ENCODE measurements around the gene MCUR1. TPM values are rescaled to one million over a fixed set of nuclear protein-coding genes. Genes with fewer than 3 reads are reported as not detected.
A peak's percentile ranks its signal among the peaks of the same experiment; 100 is the strongest.
"Not testable (repeated sequence)": the region's sequence is repeated elsewhere in the genome, so short reads cannot be mapped to it uniquely, and the experiment has no call there.

Gene MCUR1
- polyA plus RNA-seq, 1 donor, result 65.1 TPM

DNA sequence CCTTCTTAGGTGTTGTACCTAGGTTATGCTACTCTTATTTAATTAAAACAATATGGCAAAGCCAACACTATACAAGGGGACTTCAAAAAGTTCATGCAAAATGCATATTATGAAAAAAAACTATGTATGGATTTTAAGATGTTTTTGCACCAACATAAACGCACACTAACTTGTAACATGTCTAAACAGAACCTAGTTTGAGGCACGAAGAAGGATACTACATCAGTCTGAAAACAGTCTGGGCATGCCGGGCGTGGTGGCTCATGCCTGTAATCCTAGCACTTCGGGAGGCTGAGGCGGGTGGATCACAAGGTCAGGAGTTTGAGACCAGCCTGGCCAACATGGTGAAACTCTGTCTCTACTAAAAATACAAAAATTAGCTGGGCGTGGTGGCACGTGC lies 34.2 kb downstream of the MCUR1 start:
- DNase-seq, result not testable (repeated sequence)

DNA sequence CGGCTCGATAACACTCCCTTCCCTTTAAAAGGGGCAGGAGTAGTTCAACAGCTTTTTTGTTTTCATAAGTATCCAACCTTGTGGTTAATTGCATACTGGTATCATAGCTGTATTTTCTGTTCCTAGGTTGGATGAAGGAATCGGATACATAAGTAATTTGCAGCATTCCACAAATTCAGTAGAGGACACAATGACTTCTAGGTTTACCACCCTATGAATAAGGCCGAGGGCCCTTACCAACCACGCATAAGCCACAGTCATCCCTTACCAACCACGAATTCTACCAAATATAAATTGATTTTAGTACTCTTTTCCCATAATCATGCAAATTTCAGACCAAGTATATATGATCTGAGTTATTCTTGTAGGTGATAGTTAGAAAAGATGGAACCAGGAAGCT lies 36.3 kb downstream of the MCUR1 start:
- no peak for DNase-seq

DNA sequence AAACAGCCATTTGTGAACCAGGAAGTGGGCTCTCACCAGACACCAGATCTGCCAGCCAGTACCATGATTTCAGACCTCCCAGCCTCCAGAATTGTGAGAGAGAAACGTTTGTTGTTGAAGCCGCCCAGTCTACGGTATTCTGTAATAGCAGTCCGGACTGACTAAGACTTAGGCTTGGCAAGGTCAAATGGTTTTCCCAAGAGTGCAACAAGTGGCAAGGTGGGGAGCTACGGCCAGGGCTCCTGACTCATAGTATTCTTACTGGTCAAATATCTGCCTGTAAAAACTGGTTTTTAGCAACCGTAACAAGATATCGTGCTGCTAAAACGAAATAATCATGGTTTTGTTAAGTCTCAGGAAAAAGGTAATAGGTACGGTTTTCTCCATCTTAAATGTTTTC lies 37.8 kb downstream of the MCUR1 start:
- DNase-seq, result no peak

DNA sequence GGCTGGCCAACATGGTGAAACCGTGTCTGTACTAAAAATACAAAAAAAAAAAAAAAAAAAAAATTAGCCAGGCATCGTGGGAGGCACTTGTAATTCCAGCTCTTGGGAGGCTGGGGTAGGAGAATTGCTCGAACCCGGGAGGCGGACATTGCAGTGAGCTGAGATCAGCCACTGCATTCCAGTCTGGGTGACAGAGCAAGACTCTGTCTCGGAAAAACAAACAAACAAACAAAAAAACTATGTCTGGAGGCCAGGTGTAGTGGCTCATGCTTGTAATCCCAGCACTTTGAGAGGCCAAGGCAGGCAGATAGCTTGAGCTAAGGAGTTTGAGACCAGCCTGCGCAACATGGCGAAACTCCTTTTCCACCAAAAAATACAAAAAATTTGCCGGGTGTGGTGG lies 38.9 kb downstream of the MCUR1 start:
- DNase-seq, result not testable (repeated sequence)

DNA sequence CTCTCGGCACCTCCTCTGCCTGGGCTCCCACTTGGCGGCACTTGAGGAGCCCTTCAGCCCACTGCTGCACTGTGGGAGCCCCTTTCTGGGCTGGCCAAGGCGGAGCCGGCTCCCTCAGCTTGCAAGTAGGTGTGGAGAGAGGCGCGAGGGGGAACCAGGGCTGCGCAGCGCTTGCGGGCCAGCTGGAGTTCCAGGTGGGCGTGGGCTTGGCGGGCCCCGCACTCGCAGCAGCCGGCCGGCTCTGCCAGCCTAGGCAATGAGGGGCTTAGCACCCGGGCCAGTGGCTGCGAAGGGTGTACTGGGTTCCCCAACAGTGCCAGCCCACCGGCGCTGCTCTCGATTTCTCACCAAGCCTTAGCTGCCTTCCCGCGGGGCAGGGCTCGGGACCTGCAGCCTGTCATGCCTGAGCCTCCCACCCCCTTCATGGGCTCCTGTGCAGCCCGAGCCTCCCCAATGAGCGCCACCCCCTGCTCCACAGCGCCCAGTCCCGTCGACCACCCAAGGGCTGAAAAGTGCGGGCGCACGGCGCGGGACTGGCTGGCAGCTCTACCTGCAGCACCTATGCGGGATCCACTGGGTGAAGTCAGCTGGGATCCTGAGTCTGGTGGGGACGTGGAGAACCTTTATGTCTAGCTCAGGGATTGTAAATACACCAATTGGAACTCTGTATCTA lies 41.9 kb downstream of the MCUR1 start:
- DNase-seq, result not testable (repeated sequence)

DNA sequence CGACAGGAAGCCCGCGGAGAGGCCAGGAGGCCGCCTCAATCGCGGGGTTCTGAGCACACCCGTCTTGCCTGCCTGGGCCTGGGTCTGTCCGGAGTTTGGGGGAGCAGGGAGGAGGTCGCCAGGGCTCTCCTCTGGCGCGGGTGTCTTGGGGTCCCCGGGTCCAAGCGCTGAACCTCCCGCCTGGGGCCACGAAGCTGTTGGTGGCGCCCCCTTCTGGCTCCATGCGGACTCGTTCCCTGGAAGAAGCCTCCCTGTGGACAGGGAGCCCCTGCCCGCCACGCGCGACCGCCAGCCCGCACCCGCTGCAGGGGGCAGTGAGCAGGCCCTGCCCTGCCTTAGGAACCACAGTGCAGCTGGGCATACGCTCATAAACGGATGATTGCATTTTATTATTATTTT lies 44.7 kb downstream of the MCUR1 start:
- no peak for DNase-seq

DNA sequence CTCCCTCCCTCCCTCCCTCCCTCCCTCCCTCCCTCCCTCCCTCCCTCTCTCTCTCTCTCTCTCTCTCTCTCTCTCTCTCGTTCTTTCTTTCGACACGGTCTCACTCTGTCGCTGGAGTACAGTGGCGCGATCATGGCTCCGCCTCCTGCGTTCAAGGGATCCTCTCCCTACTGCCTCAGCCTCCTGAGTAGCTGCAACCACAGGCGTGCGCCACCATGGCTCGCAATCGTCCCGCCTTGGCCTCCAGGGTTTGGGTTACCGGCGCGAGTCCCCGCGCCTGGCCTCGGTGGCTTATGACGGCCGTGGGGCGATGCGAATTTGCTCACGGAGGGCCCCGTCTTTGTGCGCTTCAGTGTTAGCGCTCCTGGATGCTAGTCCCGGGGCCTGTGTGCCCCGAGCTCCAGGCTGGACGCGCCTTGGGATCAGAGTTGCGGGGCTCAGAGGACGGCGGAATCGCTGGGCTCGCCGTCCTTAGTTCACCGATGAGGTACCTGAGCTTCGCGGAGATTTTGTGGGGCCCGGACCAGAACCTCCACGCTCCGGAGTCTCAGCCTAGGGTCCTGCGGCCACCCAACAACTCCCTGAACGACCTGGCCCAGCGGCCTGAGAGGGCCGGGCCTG lies 45.2 kb downstream of the MCUR1 start:
- DNase-seq, result no peak

DNA sequence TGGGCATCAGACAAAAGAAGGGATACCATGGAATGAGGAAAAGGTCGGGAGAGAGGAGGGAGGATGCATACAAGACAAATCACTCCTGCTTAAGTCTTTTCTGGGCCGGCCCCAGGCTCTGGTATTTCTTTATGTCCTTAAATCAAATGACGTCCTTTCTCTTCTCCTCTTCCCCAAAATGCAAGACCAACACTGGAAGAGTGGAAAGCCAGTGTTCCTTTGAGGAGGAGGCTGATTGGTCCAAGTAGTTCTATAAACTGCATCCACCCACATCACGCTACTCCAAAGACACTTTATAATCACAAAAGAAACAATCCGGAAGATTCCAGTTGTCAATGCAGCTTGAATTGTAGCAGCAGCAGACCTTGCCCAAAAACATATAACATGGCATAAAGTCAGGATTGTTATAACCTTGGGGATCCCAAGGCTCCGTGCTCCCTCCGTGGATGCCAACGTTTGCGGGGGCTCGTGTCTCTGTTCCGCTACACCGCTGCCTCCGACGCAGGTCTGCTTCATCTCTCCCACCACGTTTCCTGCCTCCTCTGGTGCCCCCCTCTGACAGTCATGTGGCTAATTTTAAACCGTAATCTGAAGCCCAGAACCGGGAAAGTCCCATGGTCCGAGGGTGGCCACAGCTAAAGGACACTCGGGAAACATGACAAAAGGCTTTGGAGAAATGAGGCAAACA lies 47.1 kb downstream of the MCUR1 start:
- peak; percentile 55 for DNase-seq

DNA sequence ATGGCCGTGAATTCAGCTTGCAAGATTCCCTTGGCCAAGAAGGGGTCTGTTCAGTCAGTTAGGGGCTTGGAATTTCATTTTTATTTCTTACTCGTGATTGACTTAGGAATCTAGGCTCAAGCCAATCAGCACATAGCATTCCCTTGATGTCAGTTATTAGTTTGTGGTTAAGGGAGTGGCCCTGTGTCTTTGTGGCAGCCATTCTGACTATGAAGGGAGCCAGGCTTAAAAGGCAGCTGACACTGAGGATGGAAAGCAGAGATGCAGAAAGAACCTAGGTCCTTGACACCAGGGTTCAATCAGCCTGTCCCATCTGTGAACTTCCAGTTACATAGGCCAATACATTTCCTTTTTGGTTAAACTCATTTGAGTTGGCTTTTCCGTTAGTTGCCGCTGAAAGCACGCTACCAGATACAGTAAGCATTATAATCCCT lies 48.1 kb downstream of the MCUR1 start:
- peak; percentile 10 for DNase-seq

DNA sequence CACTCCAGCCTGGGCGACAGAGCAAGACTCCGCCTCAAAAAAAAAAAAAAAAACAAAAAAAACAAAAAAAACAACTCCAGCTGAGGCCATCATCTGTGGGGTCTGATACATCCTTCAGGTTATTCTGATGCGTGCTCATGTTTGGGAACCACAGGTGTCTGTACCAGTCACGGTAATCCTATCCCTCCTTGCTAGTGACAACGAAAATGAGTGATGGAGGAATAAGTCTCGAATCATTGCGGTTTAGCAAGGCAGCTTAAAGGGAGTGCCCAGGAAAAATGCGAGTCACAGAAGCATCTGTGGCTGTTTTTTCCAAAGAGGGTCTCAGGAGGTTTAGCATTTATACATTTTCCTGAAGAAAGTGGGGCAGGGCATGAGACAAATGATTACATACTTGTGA lies 48.8 kb downstream of the MCUR1 start:
- DNase-seq, result peak; percentile 15

DNA sequence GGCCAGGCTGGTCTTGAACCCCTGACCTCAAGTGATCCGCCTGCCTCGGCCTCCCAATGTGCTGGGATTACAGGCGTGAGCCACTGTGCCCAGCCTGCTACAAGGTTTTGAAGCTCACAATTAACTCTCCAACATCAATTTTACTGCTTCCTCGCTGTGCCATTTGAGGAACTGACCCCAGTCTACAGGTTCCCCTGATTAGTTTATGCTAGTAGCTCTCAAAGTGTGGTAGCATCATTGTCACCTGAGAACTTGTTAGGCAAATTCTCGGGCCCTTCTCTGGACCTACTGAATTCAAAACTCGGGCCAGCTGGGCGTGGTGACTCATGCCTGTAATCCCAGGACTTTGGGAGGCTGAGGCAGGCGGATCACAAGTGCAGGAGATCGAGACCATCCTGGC lies 49.4 kb downstream of the MCUR1 start:
- no peak for DNase-seq

DNA sequence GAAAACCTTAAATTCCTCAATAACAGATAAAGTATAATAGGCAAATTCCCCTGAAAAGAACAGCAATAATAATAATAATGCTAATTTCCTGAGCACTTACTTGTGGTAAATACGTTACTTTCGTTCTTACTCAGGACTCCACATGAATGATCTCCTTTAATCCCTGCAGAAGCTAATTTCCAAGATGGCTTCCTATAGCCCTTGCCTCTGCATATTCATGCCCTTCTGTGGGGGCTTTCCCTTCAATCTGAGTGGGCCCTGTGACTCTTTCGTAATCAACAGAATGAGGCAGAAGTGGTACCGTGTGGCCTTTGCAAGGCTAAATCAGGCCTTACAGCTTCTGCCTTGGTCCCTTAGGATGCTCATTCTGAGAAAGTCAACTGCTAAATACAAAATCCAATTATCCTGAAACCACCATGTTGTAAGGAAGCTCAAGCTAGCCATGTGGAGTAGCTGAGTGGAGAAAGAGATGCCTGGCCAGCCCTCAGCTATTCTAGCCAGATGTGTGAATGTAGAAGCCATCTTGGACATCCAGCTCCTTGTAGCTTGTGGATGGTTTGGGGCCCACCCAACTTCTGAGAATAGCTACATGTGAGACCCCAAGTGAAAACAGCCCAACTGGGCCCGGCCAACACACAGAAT lies 50.5 kb downstream of the MCUR1 start:
- DNase-seq, result no peak

DNA sequence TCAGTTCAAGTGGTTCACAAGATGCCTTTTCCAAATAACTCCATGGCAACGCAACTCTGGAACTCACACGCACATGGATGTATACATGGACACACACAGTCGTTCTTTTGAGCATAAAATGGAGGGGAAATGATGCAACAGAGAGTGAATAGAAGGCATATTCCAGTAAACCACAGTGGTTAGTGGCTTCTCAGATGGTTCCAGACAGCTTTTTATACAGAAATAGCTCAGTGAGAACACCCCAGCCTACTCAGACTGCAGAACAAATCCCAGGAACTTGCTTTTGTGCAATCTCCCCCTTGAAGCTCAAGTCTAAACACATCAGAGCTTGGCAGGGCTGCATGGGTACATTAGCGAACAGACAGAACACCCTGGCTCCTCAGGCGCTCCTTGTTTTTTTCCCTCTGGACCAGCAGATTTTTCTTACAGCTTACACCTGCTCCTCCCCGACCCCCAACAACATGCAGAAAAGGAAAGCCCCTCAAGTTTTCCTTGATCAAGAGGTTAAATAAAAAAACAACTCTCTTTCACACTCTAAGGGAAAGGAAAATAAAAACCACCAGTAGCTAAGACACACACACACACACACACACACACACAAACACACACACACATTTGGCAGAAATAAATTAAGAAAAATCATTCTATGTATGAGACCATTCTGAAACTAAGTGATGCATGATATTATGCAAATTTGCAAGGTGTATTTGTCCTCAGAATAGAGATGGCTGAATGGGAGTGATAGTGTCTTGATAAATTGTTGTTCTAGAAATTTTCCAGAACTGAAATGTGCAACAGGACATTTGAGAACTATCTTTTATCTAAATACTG lies 51.5 kb downstream of the MCUR1 start:
- no peak for DNase-seq

DNA sequence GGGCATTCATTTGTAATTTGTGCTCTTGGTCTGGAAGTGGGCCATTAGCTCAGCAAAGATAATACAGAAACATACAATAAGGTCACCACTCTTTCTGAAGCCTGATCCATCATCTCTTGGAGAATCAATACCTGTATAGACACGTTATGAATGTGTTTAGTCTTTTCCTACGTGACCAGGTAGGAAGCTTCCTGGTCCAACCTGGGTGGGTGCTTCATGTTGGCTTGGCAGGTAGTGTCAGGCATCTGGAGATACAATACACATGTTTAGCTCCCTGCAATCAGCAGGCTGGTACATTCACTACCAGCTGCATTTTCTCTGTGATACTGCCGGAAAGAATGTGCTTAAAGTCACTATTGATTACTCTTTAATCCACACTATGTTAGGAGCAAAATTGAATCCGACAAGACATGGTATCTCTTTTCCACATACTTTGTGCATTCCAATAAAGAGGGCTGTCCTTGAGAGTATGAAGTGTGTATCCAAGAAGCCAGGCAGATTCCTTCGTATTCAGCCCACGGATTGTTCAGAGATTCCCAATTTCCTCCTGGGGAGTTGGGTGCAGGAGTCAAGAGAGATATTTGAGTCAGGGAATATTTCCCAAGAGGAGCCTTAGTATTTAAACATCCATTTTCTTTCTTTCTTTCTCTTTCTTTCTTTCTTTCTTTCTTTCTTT lies 52.9 kb downstream of the MCUR1 start:
- no peak for DNase-seq

DNA sequence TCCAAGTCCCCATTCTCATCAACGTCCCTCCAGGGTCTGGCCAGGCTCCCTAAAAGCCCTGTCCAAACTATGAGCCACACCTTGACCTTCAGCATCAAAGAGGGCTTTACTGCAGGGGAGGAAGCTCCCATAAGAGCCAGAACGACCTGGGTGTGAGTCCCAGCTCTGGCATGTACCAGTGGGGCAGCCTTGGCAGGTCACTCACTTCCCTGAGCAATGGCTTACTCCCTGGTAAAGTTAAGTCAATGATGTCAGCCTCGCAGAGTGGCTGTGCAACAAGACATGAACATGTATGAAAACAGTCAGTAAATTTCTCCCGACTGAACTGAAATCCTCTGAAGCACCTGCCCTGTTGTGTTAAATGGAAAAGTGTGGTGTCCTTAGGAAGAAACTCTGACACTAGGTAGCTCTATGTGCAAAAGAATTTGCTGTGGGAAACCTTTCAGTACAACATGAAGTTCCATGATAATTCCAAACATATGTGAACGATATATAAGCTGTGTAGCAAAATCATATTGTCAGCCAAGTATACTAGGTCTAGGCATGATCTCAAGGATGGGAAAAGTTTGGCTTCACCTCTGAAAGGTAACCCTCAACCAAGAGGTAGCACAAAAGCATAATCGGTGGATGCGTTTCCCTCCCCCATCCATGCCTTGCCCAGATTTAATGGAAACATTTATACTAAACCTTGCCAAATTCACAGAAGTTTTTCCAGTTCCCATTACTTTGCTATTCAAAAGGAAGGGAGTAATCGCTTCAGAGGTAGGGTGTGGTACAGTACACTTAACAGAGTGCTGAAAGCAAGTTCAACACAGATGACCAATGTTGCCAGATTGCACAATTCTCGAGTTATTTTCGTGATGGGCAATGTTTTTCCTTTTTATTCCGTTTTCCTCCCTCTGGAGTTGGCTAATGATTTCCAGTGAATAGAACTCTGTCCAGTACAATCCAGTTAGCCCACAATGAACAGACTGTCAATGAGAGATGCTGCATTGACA lies 53.8 kb downstream of the MCUR1 start:
- no peak for DNase-seq

DNA sequence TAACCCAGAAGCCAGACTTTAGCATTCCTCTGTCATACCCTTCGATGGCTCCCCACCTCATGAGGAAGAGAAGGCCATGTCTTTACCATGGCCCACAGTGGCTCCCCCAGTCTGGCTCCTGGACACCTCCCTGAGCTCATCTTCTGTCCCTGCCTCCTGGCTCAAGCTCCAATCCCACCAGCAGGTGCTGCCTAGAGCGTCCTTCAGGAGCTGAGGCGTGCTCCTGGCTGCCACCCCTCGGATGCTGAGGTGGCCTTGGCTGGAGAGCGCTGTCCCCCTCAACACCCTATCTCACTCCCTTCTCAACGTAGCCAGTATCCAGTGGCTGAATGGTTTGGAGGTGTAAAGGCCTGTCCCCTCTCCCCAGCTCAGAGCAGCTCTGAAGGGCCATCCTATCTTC lies 55.3 kb downstream of the MCUR1 start:
- no peak for DNase-seq

DNA sequence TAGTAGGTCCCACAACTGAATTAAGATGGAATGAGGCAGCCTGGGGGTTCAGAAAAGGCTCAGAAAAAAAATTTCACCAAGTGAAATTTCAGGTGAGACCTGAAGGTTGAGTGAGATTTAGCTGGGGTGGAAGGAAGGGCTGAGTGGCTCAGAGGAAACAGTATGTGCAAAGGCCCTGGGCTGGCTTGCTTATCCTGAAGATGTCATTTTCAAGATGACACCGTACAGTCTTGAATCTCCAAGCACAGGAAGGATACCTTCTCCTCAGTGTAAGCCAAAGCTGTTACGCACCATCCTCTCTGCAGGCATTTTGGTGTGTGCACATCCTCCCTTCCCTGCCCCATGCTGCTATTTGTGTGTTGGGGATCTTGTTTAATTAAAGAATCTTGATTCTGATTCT lies 59.7 kb downstream of the MCUR1 start:
- DNase-seq, result no peak

DNA sequence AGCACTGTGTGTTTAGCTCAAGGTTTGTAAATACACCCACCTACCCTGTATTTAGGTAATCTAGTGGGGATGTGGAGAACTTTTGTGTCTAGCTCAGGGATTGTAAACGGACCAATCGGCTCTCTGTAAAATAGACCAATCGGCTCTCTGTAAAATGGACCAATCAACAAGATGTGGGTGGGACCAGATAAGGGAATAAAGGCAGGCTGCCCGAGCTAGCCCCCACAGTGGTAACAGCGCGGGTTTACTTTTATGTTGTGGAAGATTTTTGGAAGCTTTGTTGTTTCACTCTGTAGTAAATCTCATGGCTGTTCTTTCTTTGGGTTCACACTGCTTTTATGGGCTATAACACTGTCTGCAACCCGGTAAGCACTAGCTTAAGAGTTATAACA lies 70.6 kb downstream of the MCUR1 start:
- DNase-seq, result no peak

DNA sequence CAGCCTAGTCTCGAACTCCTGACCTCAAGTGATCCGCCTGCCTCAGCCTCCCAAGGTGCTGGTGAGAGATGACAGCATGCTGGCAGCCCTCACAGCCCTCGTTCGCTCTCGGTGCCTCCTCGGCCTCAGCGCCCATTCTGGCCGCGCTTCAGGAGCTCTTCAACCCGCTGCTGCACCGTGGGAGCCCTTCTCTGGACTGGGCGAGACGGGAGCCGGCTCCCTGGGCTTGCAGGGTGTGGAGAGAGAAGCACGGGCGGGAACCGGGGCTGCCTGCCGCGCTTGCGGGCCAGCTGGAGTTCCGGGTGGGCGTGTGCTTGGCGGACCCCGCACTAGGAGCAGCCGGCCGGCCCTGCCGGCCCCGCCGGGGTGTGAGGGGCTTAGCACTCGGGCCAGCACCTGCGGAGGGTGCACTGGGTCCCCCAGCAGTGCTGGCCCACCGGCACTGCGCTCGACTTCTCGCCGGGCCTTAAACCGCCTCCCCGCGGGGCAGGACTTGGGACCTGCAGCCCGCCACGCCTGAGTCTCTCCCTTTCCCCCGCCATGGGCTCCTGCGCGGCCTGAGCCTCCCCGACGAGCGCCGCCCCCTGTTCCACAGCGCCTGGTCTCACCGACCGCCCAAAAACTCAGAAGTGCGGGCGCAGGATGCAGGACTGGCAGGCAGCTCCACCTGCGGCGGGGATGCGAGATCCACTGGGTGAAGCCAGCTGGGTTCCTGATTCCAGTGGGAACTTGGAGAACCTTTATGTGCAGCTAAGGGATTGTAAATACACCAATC lies 71.2 kb downstream of the MCUR1 start:
- DNase-seq, result no peak
